Measurements from ENCODE around the gene DENND1A.

GRCh38 chr9:123823194-123823947 is 106.6 kb downstream of the DENND1A start:
- TF ChIP-seq CTCF (IDR thresholded peaks at IDR 0.05; ENCODE audit: insufficient read depth, low read depth, low read length): no peak
- TF ChIP-seq EZH2 (IDR thresholded peaks at IDR 0.05; ENCODE audit: insufficient read depth, low read length): no peak

All from astrocyte (in vitro differentiated cells and primary cell).